ENCODE results near the gene CEL.

The CEL gene

GRCh38 chr9:133107961-133108793 lies 46.4 kb downstream of the CEL start:
- no peak overlapping the region for H3K4me3 ChIP-seq (ENCODE audit: low read length)
- no peak for DNase-seq (ENCODE audit: low read depth)
- no peak for TF ChIP-seq CTCF (conservative IDR thresholded peaks at IDR 0.05; ENCODE audit: low read length)

- no peak for TF ChIP-seq CTCF (conservative IDR thresholded peaks at IDR 0.05; ENCODE audit: low read length)
- DNase-seq (ENCODE audit: low read depth) = no peak
- H3K4me3 ChIP-seq (ENCODE audit: low read length) = no peak overlapping the region
Measured at GRCh38 chr9:133108794-133109641, 47.2 kb downstream of the CEL start.

DNA sequence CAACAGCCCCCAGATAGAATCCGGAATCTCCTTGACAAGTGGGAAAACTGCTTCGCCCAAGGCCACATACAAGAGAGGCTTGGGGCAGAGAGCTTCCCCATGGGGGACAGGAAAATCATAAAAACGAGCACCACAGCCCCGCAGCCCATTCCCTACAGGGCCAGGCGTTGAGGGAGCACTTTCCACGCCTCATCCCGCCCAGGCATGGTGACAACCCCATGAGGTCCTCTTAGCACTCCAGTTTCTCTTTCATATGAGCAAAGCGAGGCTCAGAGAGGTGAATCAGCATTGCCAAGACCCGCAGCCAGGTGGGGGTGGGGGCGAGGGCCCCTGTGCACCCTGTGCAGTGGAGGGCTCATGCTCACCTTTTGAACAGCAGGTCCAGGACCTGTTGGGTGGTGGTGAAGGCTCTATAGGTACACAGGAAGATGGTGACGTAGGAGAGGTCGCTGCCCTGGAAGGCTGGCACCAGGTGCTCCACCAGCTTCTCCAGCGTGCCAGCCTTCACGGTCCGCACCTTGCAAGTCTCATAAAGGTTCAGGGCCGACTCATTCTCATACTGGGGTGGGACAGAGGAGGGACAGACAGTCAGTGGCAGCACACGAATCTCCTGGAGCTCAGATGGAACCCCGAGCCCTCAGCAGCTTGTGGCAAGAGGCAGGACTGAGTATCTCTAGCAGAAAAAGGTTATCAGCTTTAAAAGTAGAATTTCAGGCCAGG lies 48.3 kb downstream of the CEL start:
- no peak for TF ChIP-seq CTCF (conservative IDR thresholded peaks at IDR 0.05; ENCODE audit: low read length)
- DNase-seq (ENCODE audit: low read depth) = no peak

DNA sequence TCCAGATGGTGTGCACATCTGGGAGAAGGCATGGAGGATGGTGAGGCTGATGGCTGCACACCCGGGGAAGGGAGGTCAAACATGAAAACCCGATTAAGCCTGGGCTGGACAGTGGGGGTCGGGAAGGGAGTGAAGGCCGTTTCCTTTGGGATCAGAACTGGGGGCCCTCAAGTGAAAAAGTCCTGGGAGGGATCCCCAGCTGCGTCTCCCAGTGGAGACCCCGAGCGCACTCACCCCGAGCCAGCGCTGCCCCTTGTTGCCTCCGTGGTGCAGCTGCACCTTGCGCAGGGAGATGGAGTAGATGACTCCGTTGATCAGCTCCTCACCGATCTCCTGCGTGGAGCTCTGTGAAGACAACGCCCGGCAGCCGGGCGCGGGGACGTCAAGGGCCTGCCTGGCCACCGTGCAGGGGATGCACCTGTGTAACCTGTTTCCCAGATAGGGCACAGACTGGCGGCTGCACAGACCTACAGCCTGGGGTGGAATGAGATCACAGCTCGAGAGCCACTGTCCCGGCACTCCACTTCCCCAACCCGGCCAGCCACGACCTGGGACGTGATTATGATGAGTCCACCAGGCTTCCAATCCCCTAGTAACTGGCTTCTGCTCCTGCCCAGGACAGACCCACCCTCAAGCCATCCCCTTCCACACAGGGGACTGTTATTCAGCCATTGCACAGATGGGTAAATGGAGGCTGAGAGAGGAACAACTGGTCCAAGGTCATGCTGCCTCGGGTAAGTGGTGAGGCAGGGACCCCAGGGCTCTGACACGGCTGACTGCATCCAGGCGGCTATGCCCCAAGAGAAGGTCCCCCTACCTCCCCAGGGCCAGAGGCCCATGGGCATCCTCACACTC lies 50.3 kb downstream of the CEL start:
- H3K4me3 ChIP-seq (ENCODE audit: low read length) = no peak overlapping the region
- TF ChIP-seq CTCF (conservative IDR thresholded peaks at IDR 0.05; ENCODE audit: low read length) = no peak
- no peak for DNase-seq (ENCODE audit: low read depth)

More for the DNA sequence above, 48.3 kb downstream of the CEL start:
- H3K4me3 ChIP-seq (ENCODE audit: low read length) = no peak overlapping the region

DNA sequence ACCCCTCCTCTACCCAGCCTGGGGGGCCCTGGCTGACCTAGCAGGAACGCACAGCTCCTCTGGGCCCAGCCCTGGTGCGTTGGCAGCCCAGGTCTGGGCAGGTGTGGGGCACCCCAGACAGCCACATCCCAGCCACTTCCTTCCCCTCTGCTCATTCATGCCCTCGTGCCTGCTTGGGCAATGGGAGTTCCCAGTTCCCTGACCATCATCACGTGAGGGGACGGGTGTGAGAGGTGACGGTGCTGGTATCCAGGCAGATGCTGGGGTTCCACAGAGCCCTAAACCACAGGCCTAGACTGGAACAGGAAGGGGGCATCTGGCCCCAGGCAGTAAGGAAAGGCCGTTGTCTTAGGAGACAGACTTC lies 50.9 kb downstream of the CEL start:
- no peak for DNase-seq (ENCODE audit: low read depth)
- no peak overlapping the region for H3K4me3 ChIP-seq (ENCODE audit: low read length)
- TF ChIP-seq CTCF (conservative IDR thresholded peaks at IDR 0.05; ENCODE audit: low read length) = no peak

DNA sequence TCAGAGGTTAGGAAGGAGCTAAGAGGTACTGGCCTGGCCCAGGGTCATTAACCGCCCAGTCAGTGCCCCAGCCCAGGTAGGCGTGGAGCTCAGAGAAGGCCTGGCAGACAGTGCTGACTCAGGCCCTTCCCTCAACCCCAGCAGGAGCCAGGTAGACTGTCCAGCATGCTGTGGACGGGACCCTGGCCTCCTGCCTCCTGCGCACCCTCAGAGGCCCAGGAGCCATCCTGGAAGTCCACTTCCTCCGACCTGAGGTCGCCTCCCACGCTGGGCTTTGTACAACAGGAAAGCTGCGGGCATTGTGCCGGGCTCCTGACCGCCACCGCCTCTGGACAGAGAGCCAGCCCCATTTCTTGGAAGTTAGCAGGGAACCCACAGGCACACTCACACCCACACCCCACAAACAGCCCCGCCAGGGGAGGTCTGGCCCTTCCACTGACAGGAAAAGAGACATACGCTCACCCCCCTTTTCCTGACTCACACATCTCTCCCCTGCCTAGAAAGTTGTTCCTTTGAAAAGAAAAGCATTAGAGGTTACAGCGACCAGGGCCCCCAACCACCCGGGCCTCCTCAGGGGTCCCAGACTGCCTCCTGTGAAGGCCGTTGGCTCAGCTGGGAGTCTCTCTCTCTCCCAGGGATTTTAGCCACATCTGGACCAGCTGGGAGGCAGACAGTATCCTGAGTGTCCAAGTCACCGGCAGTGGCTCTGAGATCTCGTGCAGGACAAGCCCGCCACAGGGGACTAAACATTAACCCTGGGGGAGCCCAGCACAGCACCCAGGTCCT lies 51.6 kb downstream of the CEL start:
- TF ChIP-seq CTCF (conservative IDR thresholded peaks at IDR 0.05; ENCODE audit: low read length) = 0 out of 2 replicates have a peak, but pooled peaks have one; percentile 2
- H3K4me3 ChIP-seq (ENCODE audit: low read length) = no peak overlapping the region
- peak; percentile 66 for DNase-seq (ENCODE audit: low read depth)
